LHCN-M2 (cell line): ENCODE measurements around the gene MYOZ3. TPM values are rescaled to one million over a fixed set of nuclear protein-coding genes. Genes with fewer than 3 reads are reported as not detected.

Experiments used
- DNase-seq: peaks from one replicate; pipeline ENCODE4 v3.0.0-alpha.2; 2012; ENCODE audit warnings: low read depth
- total RNA-seq: library from RNA; depleted of rRNA; stranded (reverse); fragments of >200 nt; gene quantifications from 2 replicates; pipeline ENCODE4 v1.2.3, GENCODE V29; 2014

The MYOZ3 gene
- total RNA-seq, 1 experiment from 2014 or later = 0.06 TPM

GRCh38 chr5:150626853-150627276, 34.2 kb upstream of the MYOZ3 start:
- DNase-seq = no peak

GRCh38 chr5:150627731-150628545, 33.1 kb upstream of the MYOZ3 start:
- DNase-seq = peak; percentile 26

GRCh38 chr5:150628936-150629485, 32.0 kb upstream of the MYOZ3 start:
- no peak for DNase-seq

GRCh38 chr5:150630016-150630415, 31.0 kb upstream of the MYOZ3 start:
- DNase-seq = no peak

- DNase-seq = no peak
Observed at GRCh38 chr5:150630461-150631325, 30.4 kb upstream of the MYOZ3 start.

GRCh38 chr5:150631326-150631701, 29.7 kb upstream of the MYOZ3 start:
- DNase-seq = no peak

- peak; percentile 65 for DNase-seq
Observed at GRCh38 chr5:150632305-150633160, 28.5 kb upstream of the MYOZ3 start.

- no peak for DNase-seq
Observed at GRCh38 chr5:150633429-150633828, 27.6 kb upstream of the MYOZ3 start.

- DNase-seq = peak; percentile 70
Observed at GRCh38 chr5:150636391-150637244, 24.4 kb upstream of the MYOZ3 start.

GRCh38 chr5:150637245-150638052, 23.6 kb upstream of the MYOZ3 start:
- DNase-seq = peak; percentile 87

- DNase-seq = no peak
Observed at GRCh38 chr5:150638053-150638444, 23.0 kb upstream of the MYOZ3 start.

- no peak for DNase-seq
Observed at GRCh38 chr5:150638488-150639376, 22.3 kb upstream of the MYOZ3 start.

GRCh38 chr5:150639377-150639692, 21.7 kb upstream of the MYOZ3 start:
- DNase-seq = no peak

- no peak for DNase-seq
Observed at GRCh38 chr5:150639751-150640150, 21.3 kb upstream of the MYOZ3 start.

- DNase-seq = peak; percentile 86
Observed at GRCh38 chr5:150640311-150641005, 20.6 kb upstream of the MYOZ3 start, which contains the start of gene SYNPO. SYNPO (plus strand) TSS chr5:150640660; CDS start chr5:150648276, 7,616 bp downstream.

GRCh38 chr5:150641006-150641570, 20.0 kb upstream of the MYOZ3 start:
- DNase-seq = peak; percentile 44

GRCh38 chr5:150641824-150642566, 19.1 kb upstream of the MYOZ3 start:
- DNase-seq = no peak
